ENCODE results near the gene C22orf15.

Gene C22orf15

GRCh38 chr22:23772649-23773473 lies 10.1 kb downstream of the C22orf15 start, which contains the start of gene MMP11:
Gene MMP11, plus strand, starts transcription at chr22:23772849. Its CDS starts 22 bp downstream, at chr22:23772871.
- peak; percentile 58 for DNase-seq (ENCODE audit: low spot score)

- no peak for DNase-seq (ENCODE audit: low spot score)
These were observed 10.8 kb downstream of the C22orf15 start for GRCh38 chr22:23773483-23774113.

- DNase-seq (ENCODE audit: low spot score), result no peak
These were observed 11.5 kb downstream of the C22orf15 start for GRCh38 chr22:23774114-23774921.

DNA sequence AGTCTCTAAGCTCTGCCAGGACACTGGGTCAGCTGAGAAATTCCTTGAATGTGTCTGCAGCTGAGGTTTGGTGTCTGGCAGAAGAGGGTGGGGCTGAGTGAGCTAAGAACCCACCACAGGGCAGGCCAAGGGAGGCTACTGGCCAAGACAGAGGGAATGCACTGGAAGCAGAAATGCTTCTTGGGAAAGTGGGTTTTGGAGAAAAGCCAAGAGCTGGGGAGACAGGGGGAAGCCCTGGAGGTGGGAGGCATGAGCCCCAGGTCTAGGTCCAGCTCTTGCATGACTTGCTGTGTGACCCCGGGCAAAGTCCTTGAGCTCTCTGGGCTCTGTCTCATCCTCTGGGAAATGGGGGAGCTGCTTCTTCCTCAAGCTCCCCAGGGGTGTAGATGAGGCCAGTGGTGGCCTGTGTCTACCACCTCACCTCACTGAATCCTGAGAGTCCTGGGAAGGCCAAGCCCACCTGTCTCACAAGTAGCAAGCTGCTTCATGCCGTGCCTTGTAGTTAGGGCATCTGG lies 12.2 kb downstream of the C22orf15 start:
- no peak for DNase-seq (ENCODE audit: low spot score)

DNA sequence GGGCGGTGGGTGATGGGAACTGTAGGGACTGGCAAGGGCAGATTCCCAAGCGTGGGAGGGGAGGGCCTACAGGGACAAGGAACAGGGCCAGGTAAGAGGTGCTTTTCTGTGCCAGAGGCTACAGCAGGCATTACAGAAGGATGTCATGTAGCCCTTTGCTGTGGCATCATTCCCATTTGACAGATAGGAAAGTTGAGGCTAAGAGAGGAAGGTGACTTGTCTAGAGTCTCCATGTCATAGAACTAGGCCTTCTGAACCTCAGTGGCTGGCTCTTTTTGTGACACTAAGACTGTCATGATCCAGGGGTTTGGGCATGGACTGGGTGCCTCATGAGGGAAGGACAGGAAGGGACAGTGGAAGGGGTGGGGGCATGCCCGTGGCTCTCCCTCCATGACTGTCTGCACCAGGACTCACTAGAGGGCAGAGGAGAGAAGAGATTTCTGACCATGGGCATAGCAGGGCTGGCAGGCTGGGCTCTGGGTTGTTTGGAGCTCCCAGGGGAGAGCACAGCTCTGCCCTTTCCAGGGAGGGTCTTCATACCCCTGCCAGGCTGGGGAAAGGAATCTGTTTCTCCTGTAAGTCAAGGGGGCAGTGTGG lies 13.1 kb downstream of the C22orf15 start:
- DNase-seq (ENCODE audit: low spot score), result no peak

DNA sequence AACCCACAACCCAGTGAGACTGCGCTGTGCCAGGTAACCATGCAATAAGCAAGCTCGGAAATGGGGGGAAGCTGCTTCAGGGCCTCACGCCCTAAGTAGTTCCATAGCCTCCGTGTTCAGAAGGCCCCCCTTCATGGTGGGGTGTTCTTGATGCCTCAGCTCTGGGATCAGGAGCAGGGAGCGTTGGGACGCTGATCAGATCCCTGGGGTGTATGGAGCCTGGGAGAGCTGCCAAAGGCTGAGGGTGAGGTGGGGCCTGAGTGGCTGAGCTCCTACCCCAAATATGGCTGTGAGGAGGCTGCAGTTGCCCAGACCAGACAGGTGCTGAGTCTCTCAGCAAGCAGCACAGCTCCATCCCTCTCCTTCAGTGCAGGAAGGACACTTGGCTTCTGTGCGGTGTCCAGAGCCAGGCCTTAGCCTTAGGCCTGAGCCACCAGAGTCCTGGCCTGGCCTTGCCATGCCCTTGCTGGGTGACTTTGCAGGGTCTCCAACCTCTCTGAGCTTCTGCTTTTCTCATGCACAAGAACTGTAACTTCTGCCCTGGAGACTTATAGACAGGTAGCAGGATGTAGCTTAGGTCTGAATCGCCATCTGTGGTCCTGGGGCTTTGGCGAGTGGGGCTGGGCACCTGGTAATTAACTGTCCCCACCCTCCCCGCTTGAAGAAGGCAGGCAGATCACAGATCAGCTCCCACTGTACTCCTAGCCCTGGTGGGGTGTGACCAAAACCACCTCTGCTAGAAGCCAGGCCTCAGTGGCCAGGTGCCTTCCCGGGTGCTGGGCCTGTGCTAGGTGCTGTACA lies 15.2 kb downstream of the C22orf15 start:
- DNase-seq (ENCODE audit: low spot score), result no peak

- no peak for DNase-seq (ENCODE audit: low spot score)
These were observed 15.7 kb downstream of the C22orf15 start for GRCh38 chr22:23778577-23778900.

GRCh38 chr22:23779083-23779482 lies 16.3 kb downstream of the C22orf15 start:
- no peak for DNase-seq (ENCODE audit: low spot score)

DNA sequence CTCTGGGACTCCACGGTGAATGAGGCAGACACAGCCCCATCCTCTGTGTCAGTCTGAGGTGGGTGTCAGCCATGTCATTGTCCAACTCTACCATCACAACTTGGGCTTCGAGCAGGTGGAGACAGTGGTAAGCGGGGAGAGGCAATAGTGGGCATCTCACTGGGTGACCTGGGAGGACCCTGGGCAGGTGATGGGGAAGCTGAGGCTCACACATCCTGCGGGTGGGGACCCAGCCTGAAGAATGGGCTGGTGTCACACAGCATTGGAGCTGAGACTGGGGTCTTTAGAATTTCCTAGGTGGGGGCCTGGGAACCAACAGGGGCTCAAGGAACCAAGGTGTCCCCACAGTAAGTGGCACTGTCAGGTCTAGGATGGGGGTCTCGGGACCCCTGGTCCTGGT lies 16.9 kb downstream of the C22orf15 start:
- no peak for DNase-seq (ENCODE audit: low spot score)

GRCh38 chr22:23780146-23780748 lies 17.5 kb downstream of the C22orf15 start:
- DNase-seq (ENCODE audit: low spot score), result no peak

DNA sequence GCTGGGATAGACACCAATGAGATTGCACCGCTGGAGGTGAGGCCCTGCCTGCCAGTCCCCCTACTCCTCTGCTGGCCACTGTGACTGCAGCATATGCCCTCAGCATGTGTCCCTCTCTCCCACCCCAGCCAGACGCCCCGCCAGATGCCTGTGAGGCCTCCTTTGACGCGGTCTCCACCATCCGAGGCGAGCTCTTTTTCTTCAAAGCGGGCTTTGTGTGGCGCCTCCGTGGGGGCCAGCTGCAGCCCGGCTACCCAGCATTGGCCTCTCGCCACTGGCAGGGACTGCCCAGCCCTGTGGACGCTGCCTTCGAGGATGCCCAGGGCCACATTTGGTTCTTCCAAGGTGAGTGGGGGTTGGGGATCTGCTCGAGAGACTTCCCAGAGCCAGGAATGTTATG lies 18.3 kb downstream of the C22orf15 start:
- no peak for DNase-seq (ENCODE audit: low spot score)

DNA sequence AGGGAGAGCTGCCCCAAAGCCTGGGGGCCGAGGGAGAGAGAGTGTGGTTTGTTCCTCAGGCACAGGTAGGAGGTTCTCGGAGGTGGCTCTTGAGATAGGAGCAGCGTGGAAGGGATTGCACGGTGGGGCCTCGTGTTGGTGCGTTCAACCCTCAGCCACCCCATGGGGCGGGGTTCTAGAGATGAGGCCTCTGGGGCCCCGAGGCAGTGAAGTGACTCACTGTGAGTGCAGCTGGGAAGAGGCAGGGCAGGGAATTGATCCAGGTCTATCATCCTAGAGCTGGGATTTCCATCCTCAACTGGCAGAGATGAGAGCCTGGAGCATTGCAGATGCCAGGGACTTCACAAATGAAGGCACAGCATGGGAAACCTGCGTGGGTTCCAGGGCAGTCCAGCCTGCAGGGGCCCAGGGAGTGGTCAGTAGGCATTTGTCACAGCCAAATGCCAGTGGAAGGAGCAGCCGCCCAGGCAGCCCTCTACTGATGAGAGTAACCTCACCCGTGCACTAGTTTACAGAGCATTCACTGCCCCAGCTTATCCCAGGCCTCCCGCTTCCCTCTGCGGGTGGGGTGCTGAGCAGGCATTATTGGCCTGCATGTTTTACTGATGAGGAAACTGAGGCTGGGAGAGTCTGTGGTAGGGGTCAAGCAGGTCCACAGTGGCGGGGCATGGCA lies 18.9 kb downstream of the C22orf15 start:
- DNase-seq (ENCODE audit: low spot score), result no peak

DNA sequence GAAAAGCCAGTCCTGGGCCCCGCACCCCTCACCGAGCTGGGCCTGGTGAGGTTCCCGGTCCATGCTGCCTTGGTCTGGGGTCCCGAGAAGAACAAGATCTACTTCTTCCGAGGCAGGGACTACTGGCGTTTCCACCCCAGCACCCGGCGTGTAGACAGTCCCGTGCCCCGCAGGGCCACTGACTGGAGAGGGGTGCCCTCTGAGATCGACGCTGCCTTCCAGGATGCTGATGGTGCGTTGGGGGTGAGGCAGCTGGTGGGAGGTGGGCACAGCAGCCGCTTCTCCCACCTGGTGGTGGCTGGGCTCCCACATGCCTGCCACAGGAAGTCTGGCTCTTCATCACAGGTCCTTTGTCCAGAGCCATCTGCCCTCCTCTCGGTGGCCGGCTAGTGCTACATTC lies 19.5 kb downstream of the C22orf15 start:
- no peak for DNase-seq (ENCODE audit: low spot score)

- no peak for DNase-seq (ENCODE audit: low spot score)
These were observed 19.9 kb downstream of the C22orf15 start for GRCh38 chr22:23782703-23783102.

DNA sequence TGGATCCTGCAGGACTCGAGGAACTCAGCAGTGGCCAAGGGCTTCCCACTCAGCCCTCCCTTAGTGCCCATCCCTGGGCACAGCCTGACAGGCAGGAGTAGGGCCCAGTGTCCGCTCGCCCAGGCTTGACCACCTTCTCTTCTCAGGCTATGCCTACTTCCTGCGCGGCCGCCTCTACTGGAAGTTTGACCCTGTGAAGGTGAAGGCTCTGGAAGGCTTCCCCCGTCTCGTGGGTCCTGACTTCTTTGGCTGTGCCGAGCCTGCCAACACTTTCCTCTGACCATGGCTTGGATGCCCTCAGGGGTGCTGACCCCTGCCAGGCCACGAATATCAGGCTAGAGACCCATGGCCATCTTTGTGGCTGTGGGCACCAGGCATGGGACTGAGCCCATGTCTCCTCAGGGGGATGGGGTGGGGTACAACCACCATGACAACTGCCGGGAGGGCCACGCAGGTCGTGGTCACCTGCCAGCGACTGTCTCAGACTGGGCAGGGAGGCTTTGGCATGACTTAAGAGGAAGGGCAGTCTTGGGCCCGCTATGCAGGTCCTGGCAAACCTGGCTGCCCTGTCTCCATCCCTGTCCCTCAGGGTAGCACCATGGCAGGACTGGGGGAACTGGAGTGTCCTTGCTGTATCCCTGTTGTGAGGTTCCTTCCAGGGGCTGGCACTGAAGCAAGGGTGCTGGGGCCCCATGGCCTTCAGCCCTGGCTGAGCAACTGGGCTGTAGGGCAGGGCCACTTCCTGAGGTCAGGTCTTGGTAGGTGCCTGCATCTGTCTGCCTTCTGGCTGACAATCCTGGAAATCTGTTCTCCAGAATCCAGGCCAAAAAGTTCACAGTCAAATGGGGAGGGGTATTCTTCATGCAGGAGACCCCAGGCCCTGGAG lies 20.7 kb downstream of the C22orf15 start:
- DNase-seq (ENCODE audit: low spot score), result no peak

DNA sequence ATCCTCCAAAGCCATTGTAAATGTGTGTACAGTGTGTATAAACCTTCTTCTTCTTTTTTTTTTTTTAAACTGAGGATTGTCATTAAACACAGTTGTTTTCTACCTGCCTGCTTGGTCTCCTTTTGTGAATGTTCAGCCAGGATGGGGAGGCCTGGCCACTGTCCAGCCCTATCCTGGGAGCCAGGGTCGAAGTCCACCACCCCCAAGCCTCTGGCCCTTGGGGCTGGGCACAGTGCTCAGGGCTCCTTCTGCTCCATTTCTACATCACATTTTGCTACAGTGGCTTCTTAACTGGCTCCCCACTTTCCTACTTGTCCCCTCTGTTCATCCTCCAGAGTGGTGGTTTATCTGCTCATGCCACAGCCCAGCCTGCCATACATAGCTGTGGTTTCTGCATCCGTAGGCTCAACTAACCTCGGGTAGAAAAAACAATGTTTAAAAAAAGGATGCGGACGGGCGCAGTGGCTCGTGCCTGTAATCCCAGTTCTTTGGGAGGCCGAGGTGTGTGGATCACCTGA lies 21.5 kb downstream of the C22orf15 start:
- no peak for DNase-seq (ENCODE audit: low spot score)

DNA sequence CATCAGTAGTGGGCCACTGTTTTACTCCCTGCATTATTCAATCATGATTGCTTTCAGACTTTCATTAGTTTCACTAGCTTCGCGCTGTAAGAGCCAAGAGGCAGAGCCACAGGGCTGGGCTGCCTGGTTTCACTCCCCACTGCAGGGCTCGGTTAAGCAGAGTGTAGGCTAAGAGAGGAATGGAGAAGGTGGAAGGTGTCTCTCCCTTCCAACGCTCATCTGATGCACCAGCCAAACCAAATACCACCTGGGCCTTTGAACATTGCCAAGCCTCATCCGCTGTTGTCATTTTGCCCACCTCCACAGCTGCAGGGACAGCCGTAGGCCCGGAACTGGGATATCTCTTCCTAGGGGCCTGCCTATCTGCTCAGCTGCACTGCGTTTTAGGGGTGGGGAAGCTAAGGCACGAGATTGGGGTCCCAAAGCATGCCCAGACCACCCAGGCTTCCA lies 23.5 kb downstream of the C22orf15 start:
- DNase-seq (ENCODE audit: low spot score), result no peak

GRCh38 chr22:23786752-23787599 lies 24.2 kb downstream of the C22orf15 start, which contains the start of gene SMARCB1:
Gene SMARCB1, plus strand, starts transcription at chr22:23786966. Its CDS starts 204 bp downstream, at chr22:23787170.
- DNase-seq (ENCODE audit: low spot score), result peak; percentile 89

All from LoVo (cell line).